Urinary bladder (tissue), 4 donors: Measurements from ENCODE around the gene GADD45GIP1. TPM values are rescaled to one million over a fixed set of nuclear protein-coding genes. Genes with fewer than 3 reads are reported as not detected.
"Not testable (repeated sequence)": the region's sequence is repeated elsewhere in the genome, so short reads cannot be mapped to it uniquely, and the experiment has no call there.

Source experiments
- DNase-seq: peaks from one replicate; pipeline ENCODE4 v3.0.0-alpha.2; 2015; ENCODE audit errors: extremely low spot score
- H3K27ac ChIP-seq: one replicate; pipeline ENCODE4 v1.5.1; 2013; ENCODE audit warnings: low read depth, mild to moderate bottlenecking, moderate library complexity
- H3K36me3 ChIP-seq: one replicate; pipeline ENCODE4 v1.6.1; 2013; ENCODE audit warnings: mild to moderate bottlenecking, moderate library complexity; ENCODE audit not compliant: insufficient read depth
- H3K4me1 ChIP-seq: one replicate; pipeline ENCODE4 v1.6.1; 2013; ENCODE audit warnings: mild to moderate bottlenecking, moderate library complexity; ENCODE audit not compliant: insufficient read depth
- H3K4me3 ChIP-seq: one replicate; pipeline ENCODE4 v1.5.1; 2013; ENCODE audit warnings: low read depth, low read length
- WGBS: extraction: QIAGEN DNeasy Blood & Tissue Kit; methylation state at CpG from one replicate; pipeline ENCODE4 v1.1.7; 2013; 5-methylcytosine and 5-hydroxymethylcytosine counted together
- polyA plus RNA-seq: library from polyadenylated mRNA; stranded (reverse); fragments of 200-250 nt; gene quantifications from one replicate; pipeline ENCODE4 v1.2.3, GENCODE V29; 2013
- total RNA-seq: library from RNA; depleted of rRNA; stranded (reverse); fragments of >200 nt; gene quantifications from one replicate; pipeline ENCODE4 v1.2.3, GENCODE V29; 2014
- donor health status: healthy with polysubstance abuse.
- donor health status: healthy.

GADD45GIP1 gene
- total and polyA plus RNA-seq, 2 donors = 7.3 to 45.9 TPM

DNA sequence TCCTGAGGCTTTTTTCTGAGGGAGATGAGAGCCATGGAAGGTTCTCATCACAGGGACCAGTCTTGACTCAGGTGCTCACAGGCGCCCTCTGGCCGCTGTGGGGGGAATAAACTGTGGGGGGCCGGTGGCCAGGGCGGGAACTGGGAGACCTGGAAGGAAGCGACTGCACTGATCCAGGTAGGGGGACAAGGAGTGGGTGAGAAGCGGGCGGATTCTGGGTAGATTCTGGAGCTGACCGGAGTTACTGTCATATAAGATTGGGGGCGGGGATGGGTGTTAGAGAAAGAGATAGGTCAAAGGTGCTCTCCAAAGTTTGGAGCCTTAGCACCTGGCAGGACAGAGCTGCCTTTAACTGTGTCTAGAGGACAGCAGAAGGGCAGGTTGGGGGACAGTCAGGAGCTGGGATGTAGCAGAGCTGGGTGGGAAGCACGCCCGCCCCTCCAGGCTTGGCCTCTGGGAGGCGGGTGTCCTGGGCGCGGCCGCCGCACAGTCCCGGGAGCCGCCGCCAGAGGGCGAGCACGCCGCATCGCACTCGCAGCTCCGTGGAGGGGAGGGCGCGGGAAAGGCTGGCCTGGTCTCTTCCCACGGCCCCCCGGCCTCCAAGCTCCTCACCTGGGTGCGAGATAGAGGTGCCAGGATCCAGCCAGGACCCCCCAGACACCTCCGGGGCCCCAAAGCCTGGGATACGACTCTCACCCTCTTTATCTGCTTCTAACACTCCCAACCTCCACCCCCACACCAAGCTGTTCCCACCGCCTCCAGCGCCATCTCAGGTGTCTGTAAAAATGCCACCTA, 8.2 kb upstream of the GADD45GIP1 start:
- peak overlapping the region; percentile 13 for H3K4me3 ChIP-seq
- no peaks in the 10 kb centered on the region for H3K4me1 ChIP-seq
- H3K36me3 ChIP-seq = no peaks in the 10 kb centered on the region
- WGBS = under 1% methylated on average over 34 of the region's 34 CpGs
- no peak for DNase-seq
- H3K27ac ChIP-seq = no peak overlapping the region

GRCh38 chr19:12959481-12959880, 2.5 kb upstream of the GADD45GIP1 start:
- no peak overlapping the region for H3K27ac ChIP-seq
- H3K4me1 ChIP-seq = no peaks in the 10 kb centered on the region
- no peak for DNase-seq
- no peak overlapping the region for H3K4me3 ChIP-seq
- 75% methylated on average over 6 of the region's 6 CpGs for WGBS
- H3K36me3 ChIP-seq = no peaks in the 10 kb centered on the region

- H3K4me1 ChIP-seq, DNase-seq, H3K36me3 ChIP-seq: not testable (repeated sequence)
- peak overlapping the region; percentile 93 for H3K27ac ChIP-seq
- peak overlapping the region; percentile 88 for H3K4me3 ChIP-seq
- WGBS = 28% methylated on average over 31 of the region's 31 CpGs
These were observed 448 bp upstream of the GADD45GIP1 start for GRCh38 chr19:12957389-12957952.

- DNase-seq = no peak
- H3K4me1 ChIP-seq = no peaks in the 10 kb centered on the region
- H3K27ac ChIP-seq = no peak overlapping the region
- peaks cover 4% of the 10 kb centered on the region for H3K36me3 ChIP-seq
- peak overlapping the region; percentile 88 for H3K4me3 ChIP-seq
- WGBS = 59% methylated on average over 12 of the region's 12 CpGs
These were observed 1.0 kb downstream of the GADD45GIP1 start for GRCh38 chr19:12955996-12956395.

GRCh38 chr19:12955575-12955974, 1.4 kb downstream of the GADD45GIP1 start:
- H3K4me1 ChIP-seq, H3K27ac ChIP-seq, DNase-seq, H3K4me3 ChIP-seq, H3K36me3 ChIP-seq: not testable (repeated sequence)
- WGBS = 89% methylated on average over 9 of the region's 9 CpGs

DNA sequence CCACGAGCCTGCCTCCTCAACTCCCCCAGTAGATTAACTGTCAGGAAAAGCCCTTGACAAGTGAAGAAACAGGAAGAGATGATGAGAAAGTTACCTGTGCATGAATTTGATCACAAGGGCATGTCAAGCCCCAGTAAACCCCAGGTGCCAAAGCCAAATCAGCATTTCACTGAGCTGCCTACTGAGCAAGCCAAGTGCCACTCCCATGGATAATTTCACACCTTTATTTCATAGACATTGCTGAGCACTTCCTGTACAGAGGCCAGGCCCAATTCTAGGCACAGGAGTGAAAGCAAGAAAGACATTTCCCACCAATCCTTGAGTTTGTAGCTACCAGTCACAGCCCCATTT, 2.4 kb downstream of the GADD45GIP1 start:
- 28% methylated on average over 1 of the region's 1 CpG for WGBS
- no peak for DNase-seq
- no peak overlapping the region for H3K27ac ChIP-seq
- H3K36me3 ChIP-seq = peaks cover 6% of the 10 kb centered on the region
- no peaks in the 10 kb centered on the region for H3K4me1 ChIP-seq
- no peak overlapping the region for H3K4me3 ChIP-seq

GRCh38 chr19:12953799-12954611, 3.0 kb downstream of the GADD45GIP1 start:
- WGBS = 55% methylated on average over 12 of the region's 12 CpGs
- DNase-seq = no peak
- Histone ChIP-seq H3K4me3 (no peak overlapping the region), H3K27ac (no peak overlapping the region), H3K36me3 (peaks cover 6% of the 10 kb centered on the region), H3K4me1 (no peaks in the 10 kb centered on the region)

- no peaks in the 10 kb centered on the region for H3K4me1 ChIP-seq
- no peak for DNase-seq
- WGBS = 30% methylated on average over 11 of the region's 11 CpGs
- peaks cover 6% of the 10 kb centered on the region for H3K36me3 ChIP-seq
- H3K4me3 ChIP-seq = no peak overlapping the region
- no peak overlapping the region for H3K27ac ChIP-seq
These were observed 3.8 kb downstream of the GADD45GIP1 start for GRCh38 chr19:12953138-12953798.

- Histone ChIP-seq H3K4me1 (no peaks in the 10 kb centered on the region), H3K4me3 (no peak overlapping the region), H3K27ac (no peak overlapping the region), H3K36me3 (peaks cover 6% of the 10 kb centered on the region)
- 49% methylated on average over 12 of the region's 12 CpGs for WGBS
- DNase-seq = no peak
These were observed 4.4 kb downstream of the GADD45GIP1 start for GRCh38 chr19:12952488-12953137.

- 88% methylated on average over 6 of the region's 6 CpGs for WGBS
- not testable (repeated sequence) for DNase-seq, H3K4me3 ChIP-seq, H3K36me3 ChIP-seq, H3K4me1 ChIP-seq, H3K27ac ChIP-seq
These were observed 5.0 kb downstream of the GADD45GIP1 start for GRCh38 chr19:12952050-12952449.

- H3K4me1 ChIP-seq = peaks cover 4% of the 10 kb centered on the region
These were observed 7.4 kb downstream of the GADD45GIP1 start for GRCh38 chr19:12949363-12950283.

DNA sequence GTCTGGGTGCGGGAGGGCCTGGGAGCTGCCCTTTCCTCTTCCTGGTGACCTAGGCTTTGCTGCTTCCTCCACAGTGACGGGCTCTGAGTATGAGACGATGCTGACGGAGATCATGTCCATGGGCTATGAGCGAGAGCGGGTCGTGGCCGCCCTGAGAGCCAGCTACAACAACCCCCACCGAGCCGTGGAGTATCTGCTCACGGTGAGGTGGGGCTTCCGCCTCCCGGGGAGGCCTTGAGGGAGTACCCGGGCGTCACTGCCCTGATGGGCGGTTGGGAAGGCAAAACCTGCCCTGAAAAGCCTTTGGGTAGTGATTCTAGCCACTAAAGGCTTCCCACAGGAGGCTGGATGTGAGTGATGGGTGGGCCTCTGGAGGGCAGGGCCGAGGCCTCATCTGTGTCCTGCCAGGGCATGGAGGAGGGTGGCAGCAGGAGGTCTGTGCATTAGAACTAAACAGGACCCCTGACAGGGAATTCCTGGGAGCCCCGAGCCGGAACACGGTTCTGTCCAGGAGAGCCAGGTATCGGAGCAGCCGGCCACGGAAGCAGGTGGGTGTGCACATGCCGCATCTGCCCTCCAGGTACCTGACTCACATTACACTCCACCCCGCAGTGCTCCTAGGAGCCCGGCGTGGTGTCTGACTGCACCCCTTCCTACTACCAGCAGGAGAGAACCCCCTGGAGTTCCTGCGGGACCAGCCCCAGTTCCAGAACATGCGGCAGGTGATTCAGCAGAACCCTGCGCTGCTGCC, 8.2 kb downstream of the GADD45GIP1 start:
- peaks cover 4% of the 10 kb centered on the region for H3K4me1 ChIP-seq
- WGBS = 93% methylated on average over 30 of the region's 30 CpGs
- no peak for DNase-seq
- no peak overlapping the region for H3K4me3 ChIP-seq
- H3K36me3 ChIP-seq = peaks cover 6% of the 10 kb centered on the region
- H3K27ac ChIP-seq = no peak overlapping the region

More at GRCh38 chr19:12949363-12950283, 7.4 kb downstream of the GADD45GIP1 start:
- H3K4me3 ChIP-seq = no peak overlapping the region
- no peak for DNase-seq
- peaks cover 6% of the 10 kb centered on the region for H3K36me3 ChIP-seq
- H3K27ac ChIP-seq = no peak overlapping the region
- 82% methylated on average over 16 of the region's 16 CpGs for WGBS
